Stimulated activated CD4-positive, alpha-beta T cell treated with anti-CD3 and anti-CD28 coated beads, Interleukin-12 subunit alpha, Interleukin-12 subunit beta, amount 100 ng/mL, for 24 hours (primary cell): ENCODE measurements around the gene CTNNA3.

Experiments
- DNase-seq, 2 experiments: peaks; one replicate each; pipeline ENCODE4 v3.0.0-alpha.2; 2020; ENCODE audit warnings: low read depth in 2 of 2

The CTNNA3 gene

GRCh38 chr10:67017218-67017617 lies 678.8 kb downstream of the CTNNA3 start:
- no peak for DNase-seq

- no peak for DNase-seq
Observed at GRCh38 chr10:67015225-67015624, 680.8 kb downstream of the CTNNA3 start.

- no peak for DNase-seq
Observed at GRCh38 chr10:67011981-67012380, 684.0 kb downstream of the CTNNA3 start.

- no peak for DNase-seq
Observed at GRCh38 chr10:67011480-67011879, 684.5 kb downstream of the CTNNA3 start.

- DNase-seq: no peak
Observed at GRCh38 chr10:67005981-67006380, 690.0 kb downstream of the CTNNA3 start.

GRCh38 chr10:67004690-67005089 lies 691.3 kb downstream of the CTNNA3 start:
- DNase-seq: no peak

- DNase-seq: no peak
Observed at GRCh38 chr10:66999762-67000545, 696.0 kb downstream of the CTNNA3 start.

- no peak for DNase-seq
Observed at GRCh38 chr10:66996996-66997395, 699.0 kb downstream of the CTNNA3 start.

- DNase-seq: no peak
Observed at GRCh38 chr10:66990143-66990830, 705.7 kb downstream of the CTNNA3 start.

GRCh38 chr10:66983475-66983818 lies 712.5 kb downstream of the CTNNA3 start:
- no peak for DNase-seq

- DNase-seq: no peak
Observed at GRCh38 chr10:66982792-66983474, 713.1 kb downstream of the CTNNA3 start.

- no peak for DNase-seq
Observed at GRCh38 chr10:66982053-66982420, 714.0 kb downstream of the CTNNA3 start.

GRCh38 chr10:66981361-66982052 lies 714.5 kb downstream of the CTNNA3 start:
- DNase-seq: no peak

GRCh38 chr10:66980246-66980815 lies 715.7 kb downstream of the CTNNA3 start:
- DNase-seq: no peak

GRCh38 chr10:66964946-66965345 lies 731.0 kb downstream of the CTNNA3 start:
- no peak for DNase-seq

GRCh38 chr10:66958466-66958865 lies 737.5 kb downstream of the CTNNA3 start:
- no peak for DNase-seq

GRCh38 chr10:66951896-66952295 lies 744.1 kb downstream of the CTNNA3 start:
- no peak for DNase-seq

GRCh38 chr10:66943590-66943989 lies 752.4 kb downstream of the CTNNA3 start:
- no peak for DNase-seq

- no peak for DNase-seq
Observed at GRCh38 chr10:66942407-66942806, 753.6 kb downstream of the CTNNA3 start.

- no peak for DNase-seq
Observed at GRCh38 chr10:66941491-66941890, 754.5 kb downstream of the CTNNA3 start.

GRCh38 chr10:66940965-66941364 lies 755.0 kb downstream of the CTNNA3 start:
- DNase-seq: no peak

- no peak for DNase-seq
Observed at GRCh38 chr10:66934711-66935110, 761.3 kb downstream of the CTNNA3 start.
